NCI-H2196 (cell line): ENCODE measurements around the gene GGA1.
A peak's percentile ranks its signal among the peaks of the same experiment; 100 is the strongest.
"Not testable (repeated sequence)": the region's sequence is repeated elsewhere in the genome, so short reads cannot be mapped to it uniquely, and the experiment has no call there.

Experiments used
- DNase-seq: peaks from one replicate; lab custom pipeline; 2025; ENCODE audit not compliant: unreplicated experiment; lab: John Stamatoyannopoulos, UW

Gene GGA1

DNA sequence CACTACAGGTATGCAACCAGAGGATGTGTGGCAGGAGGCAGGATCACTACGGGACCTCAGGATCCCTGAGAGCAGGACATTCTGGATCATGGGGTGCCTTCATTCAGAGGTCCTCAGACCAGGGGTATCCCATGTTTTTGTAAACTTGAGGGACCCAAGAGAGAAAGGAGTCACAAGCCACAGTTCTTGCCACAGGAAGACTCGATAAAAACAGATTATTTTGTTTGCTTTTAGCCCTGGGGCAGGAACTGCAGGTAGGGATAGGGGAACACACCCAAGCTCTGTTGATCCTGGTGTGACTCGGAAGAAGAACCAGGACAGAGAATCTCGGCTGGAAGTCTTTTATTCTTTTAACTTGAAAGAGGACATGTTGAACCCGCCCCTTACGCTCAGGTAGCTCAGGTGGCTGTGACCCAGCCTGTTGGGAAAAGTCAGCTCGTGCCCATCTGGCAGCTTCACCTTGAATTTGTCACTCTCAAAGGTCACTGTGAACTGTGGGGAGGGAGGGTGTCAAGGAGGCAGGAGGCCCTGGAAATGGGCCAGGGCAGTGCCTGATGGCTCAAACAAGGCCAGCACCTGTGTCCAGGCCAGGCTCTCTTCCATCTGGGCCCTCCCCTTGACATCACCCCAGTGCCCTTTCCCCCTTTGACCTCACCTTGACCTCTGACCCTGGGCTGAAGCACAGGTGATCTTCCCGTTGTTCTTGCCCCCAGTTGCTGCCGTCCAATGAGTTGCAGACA, 38.5 kb upstream of the GGA1 start:
- DNase-seq, result no peak

DNA sequence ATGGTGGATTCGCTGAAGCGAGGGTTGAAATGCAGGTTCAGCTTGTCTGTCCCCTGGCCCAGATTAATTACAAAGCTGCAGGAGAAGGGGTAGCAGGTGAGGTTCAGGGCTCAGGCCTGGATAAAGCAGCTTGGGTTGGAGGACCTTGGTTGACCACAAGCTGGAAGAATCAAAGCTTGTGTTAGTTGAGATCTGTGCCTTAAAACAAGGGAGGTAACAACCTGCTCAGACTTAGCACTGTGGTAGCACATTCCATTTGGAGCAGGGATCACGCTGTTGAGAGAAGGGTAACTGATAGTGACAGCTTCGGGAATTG, 38.0 kb upstream of the GGA1 start:
- no peak for DNase-seq

- no peak for DNase-seq
Measured at GRCh38 chr22:37571258-37571991, 37.2 kb upstream of the GGA1 start.

DNA sequence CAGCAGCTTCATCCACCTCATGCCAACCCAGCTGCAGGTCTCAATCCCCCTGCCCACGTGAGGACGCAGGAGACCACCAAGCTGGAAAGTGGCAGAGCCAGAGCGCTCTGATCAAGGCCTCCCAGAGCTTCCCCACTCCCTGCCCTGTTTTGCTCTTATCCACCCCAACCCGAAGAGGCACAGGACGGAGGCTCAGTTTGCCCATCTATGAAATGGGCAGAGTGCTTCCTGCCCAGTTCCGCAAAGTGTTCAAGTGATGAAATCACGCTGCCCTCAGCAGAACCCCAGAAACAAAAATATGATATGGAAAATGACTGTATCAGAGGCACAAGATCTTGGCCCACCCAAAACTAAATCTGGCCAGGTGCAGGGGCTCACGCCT, 36.7 kb upstream of the GGA1 start:
- DNase-seq, result no peak

DNA sequence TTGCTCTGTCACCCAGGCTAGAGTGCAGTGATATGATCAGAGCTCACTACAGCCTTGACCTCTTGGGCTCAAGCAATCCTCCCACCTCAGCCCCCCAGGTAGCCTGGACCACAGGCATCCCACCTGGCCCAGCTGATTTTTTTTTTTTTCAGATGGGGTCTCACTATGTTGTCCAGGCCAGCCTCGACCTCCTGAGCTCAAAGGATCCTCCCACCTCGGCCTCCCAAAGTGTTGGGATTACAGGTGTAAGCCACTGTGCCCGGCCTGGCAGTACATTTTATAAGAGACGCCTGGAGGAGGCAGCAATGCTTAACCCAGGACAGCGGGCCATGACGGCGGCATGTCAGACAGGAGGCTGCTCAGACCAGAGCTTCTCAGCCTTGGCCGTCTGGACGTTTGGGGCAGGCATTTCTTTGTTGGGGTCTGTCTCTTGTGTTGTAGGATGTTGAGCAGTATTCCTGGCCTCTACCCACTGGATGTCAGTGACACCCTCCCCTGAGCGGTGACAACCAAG, 33.1 kb upstream of the GGA1 start:
- DNase-seq, result no peak

DNA sequence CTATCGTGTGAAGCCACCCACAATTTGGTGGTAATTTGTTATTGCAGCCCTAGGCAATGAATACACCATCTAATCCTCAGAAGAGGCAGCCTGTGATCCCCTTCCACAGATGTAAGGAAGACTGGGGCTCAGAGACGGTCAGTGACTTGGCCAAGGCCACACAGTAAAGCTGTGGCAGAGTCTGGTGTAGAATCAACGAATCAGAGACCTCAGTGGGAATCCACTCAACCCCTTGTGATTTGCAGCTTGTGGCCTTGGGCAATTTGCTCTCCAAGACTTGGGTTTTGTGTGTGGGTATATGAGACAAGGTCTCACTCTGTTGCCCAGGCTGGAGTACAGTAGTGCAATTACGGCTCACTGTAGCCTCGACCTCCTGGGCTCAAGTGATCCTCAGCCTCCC, 30.6 kb upstream of the GGA1 start:
- no peak for DNase-seq

DNA sequence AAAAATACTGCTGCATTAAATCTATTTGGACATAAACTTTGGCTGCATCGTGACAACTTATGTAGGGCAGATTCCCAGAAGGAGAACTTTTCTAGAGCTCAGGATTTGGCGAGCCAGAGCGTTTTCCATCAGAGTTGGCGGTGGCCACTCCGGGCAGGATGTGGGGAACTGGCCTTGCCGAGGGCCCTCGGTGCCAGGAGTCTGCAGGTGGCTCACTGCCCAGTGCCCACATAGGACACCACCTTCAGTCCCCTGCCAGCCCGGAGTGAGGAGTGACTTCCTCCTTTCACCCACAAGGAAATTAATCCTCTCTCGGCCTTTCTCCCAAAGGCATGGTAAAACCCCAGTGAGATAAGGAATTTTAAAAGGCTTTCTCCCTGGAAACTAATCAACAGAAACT, 27.1 kb upstream of the GGA1 start:
- DNase-seq, result peak; percentile 52

DNA sequence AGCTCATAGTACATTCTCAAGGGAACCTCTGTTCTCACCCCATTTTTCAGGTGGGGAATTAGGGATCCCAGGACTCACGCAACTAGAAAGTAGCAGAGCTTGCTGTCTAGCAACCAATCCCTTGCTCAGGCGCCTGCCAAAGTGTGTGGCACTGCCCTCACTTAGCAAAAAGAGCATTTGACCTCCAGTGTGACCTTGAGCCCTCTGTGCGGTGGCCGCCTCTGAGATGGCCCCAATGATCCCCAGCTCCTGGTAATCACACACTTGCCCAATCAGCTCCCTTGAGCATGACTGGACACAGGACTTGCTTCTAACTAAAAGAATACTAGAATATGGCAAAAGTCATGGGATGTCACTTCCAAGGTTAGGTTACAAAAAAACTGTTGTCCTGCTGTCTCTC, 26.1 kb upstream of the GGA1 start:
- no peak for DNase-seq

GRCh38 chr22:37588546-37589215, 20.0 kb upstream of the GGA1 start:
- no peak for DNase-seq

DNA sequence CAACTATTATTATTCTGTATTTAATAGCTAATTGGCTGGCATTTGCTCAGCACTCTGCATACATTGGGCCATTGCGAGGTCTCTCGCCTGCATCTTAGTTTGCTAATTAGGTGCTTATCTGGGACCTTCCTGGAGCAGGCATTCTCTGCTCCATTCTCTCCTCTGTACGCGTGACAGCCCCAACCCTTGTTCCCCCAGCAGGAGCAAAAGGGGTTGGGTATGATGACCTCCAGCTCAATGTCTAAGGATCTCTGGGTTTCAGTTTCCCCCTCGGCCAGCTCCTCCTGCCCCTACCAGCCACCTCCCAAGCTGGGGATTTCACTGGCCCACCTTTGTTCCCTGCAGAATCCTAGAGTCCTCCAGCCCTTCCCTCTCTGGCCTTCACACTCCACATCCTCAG, 19.0 kb upstream of the GGA1 start:
- no peak for DNase-seq

DNA sequence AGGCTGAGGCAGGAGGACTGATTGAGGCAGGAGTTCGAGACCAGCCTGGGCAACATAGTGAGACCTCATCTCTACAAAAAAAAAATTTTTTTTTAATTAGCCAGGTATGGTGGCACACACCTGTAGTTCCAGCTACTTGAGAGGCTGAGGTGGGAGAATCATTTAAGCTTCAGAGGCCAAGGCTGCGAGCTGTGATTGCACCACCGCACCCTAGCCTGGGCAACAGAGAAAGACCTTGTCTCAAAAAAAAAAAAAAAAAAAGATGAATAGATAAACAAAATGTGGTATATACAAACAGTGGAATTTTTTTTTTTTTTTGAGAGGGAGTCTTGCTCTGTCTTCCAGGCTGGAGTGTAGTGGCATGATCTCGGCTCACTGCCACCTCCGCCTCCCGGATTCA, 17.6 kb upstream of the GGA1 start:
- not testable (repeated sequence) for DNase-seq

DNA sequence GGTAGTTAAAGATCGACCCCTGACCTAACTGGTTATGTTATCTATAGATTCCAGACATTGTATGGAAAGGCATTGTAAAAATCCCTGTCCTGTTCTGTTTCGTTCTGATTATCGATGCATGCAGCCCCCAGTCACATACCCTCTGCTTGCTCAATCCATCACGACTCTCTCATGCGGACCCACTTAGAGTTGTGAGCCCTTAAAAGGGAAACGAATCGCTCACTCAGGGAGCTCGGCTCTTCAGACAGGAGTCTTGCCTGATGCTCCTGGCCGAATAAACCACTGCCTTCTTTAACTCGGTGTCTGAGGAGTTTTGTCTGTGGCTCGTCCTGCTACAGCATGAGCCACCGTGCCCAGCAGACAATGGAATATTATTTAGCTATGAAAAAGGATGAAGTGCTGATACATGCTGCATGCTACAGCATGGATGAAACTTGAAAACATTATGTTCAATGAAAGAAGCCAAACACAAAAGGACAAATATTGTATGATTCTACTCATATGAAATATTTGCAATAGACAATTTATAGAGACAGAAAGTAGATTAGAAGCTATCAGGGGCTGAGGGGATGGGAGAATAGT, 16.7 kb upstream of the GGA1 start:
- no peak for DNase-seq

- no peak for DNase-seq
Measured at GRCh38 chr22:37594237-37594636, 14.4 kb upstream of the GGA1 start.

DNA sequence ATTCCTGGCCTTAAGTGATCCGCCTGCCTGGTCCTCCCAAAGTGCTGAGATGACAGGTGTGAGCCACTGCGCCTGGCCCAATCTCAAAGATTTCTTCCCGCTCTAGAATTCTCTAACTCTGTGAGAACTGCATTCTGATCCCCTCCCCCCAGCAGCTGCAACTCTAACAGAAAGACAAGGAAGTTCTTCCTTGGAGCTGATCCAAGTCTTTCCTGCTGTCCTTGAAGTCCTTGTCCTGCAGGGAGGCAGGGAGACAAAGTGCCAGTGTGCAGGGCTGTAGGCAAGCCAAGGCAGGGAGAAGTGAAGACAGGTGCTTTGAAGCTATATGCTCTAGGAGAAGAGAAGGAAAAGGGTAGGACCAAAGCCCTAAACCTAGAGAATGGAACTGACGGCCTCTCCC, 9.5 kb upstream of the GGA1 start:
- DNase-seq, result peak; percentile 47

GRCh38 chr22:37601203-37601539, 7.5 kb upstream of the GGA1 start:
- DNase-seq, result no peak

DNA sequence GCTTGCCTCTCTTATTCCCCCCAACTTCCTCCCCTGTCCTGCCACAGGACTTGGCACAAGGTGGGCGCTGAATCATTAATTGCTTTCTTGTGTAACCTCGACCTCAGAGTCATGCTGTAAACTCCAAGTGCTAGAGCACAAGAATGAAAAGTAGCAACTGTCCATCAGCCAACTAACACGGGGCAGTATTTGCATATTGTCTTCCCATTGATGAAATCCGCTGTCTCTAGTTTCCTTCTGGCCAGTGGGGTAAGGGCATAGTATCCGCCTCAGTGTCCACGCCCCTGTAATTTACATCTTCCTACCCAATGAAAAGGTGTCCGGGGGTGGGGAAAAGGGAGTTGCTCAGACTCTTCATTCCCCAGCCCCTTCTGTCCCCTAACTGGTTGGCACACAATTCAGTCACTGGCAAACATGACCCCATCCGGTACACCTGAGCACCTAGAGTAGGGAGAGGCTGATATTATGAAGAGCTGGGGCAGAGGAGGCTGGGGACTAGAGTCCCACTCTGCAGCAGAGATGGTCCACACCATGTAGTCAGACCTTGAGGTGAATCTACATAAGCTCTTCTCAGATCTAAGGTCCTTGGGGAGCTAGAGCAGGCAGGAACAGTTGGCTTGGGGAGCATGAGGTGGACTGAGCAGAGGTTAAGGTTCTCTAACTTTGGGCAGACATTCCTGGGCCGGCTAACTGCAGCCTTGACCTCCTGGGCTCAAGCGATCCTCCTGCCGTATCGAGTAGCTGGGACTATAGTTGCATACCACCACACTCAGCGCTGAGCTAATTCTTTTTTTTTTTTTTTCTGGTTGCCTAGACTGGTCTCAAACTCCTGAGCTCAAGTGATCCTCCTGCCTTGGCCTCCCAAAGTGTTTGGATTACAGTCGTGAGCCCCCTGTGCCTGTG, 6.8 kb upstream of the GGA1 start:
- DNase-seq, result peak; percentile 78

- not testable (repeated sequence) for DNase-seq
Measured at GRCh38 chr22:37602546-37603277, 5.9 kb upstream of the GGA1 start.

GRCh38 chr22:37604074-37604473, 4.6 kb upstream of the GGA1 start:
- no peak for DNase-seq

DNA sequence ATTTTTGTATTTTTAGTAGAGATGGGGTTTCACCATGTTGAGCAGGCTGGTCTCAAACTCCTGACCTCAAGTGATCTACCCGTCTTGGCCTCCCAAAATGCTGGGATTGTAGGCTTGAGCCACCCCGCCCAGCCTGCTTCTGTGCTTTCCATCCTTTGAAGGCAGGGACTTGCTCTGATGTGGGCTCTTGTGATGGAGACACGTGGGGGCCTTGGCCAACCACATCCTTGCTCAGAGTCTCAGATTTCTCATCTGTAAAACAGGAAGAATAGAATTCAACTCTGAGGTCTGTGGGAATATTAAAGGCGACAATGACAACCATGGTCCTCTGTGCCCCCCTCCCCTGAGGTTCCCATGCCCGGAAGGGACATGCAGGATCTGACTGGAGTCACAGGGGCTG, 3.8 kb upstream of the GGA1 start:
- no peak for DNase-seq
